ENCODE results near the gene CNIH1. TPM values are rescaled to one million over a fixed set of nuclear protein-coding genes. Genes with fewer than 3 reads are reported as not detected.
A peak's percentile ranks its signal among the peaks of the same experiment; 100 is the strongest.
"Not testable (repeated sequence)": the region's sequence is repeated elsewhere in the genome, so short reads cannot be mapped to it uniquely, and the experiment has no call there.

CNIH1 gene
- total and polyA plus RNA-seq, 12 donors = 24.5 to 328 (median 105) TPM

DNA sequence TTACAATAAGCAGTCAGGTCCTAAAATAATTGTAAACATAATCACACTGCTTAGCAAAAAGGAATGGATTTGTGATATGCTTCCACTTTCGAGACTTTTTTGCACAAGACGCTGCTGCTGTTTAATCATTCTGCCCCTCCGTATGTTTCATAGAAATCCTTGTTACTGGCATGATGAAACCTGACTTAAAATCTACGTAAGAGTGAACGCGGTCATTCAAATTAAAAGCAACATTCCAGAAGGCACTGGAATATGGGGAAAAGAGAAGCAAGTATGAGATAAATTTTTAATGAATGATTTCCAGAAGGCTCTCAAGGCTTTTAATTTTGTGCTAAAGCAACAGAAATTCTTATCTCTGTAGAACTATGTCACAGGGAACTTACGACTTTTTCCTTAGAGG, 1.1 kb downstream of the CNIH1 start:
- 51 to 63% (median 61%) methylated on average over 7 of the region's 7 CpGs for WGBS, 4 donors
- Histone ChIP-seq H3K27ac (peak overlapping the region in 3 of 5 donors; percentile 93 to 99 (median 94)), H3K36me3 (replicated peaks in 1 of 2) (no peaks in the 10 kb centered on the region), H3K9me3 (replicated peaks in 1 of 3) (no peaks in the 10 kb centered on the region), H3K27me3 (no peaks in the 10 kb centered on the region), H3K4me1 (replicated peaks in 1 of 2) (peaks cover 13 to 30% of the 10 kb centered on the region in 2 donors), H3K4me3 (peak overlapping the region in 2 of 4 donors; percentile 46 to 87)
- no peak for DNase-seq
- no peak for TF ChIP-seq CTCF (IDR thresholded peaks at IDR 0.05)
- no peak for TF ChIP-seq POLR2A (IDR thresholded peaks at IDR 0.05)
- intact Hi-C loops (cut with DNase I) = no loop called here

- DNase-seq = no peak
- Histone ChIP-seq H3K27ac (no peak overlapping the region), H3K9me3 (replicated peaks in 1 of 3) (no peaks in the 10 kb centered on the region), H3K4me1 (replicated peaks in 1 of 2) (peaks cover 13 to 38% of the 10 kb centered on the region in 2 donors), H3K36me3 (replicated peaks in 1 of 2) (no peaks in the 10 kb centered on the region), H3K27me3 (no peaks in the 10 kb centered on the region), H3K4me3 (no peak overlapping the region)
- intact Hi-C loops (cut with DNase I) = no loop called here
- no peak for TF ChIP-seq CTCF (IDR thresholded peaks at IDR 0.05)
- TF ChIP-seq POLR2A (IDR thresholded peaks at IDR 0.05) = no peak
- WGBS, 4 donors = 87 to 96% (median 92%) methylated on average over 4 of the region's 4 CpGs
Observed at GRCh38 chr14:54438703-54439102, 2.5 kb downstream of the CNIH1 start.

DNA sequence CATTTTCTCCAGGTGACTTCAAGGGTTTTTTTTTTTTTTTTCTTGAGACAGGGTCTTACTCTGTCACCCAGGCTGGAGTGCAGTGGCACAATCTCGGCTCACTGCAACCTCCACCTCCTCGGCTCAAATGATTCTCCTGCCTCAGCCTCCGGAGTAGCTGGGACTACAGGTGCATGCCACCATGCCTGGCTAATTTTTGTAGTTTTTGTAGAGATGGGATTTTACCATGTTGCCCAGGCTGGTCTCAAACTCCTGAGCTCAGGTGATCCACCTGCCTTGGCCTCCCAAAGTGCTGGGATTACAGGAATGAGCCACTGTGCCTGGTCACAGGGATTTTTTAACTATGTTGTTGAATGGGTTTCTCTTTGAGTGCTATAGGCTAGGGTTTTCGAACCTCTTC, 3.2 kb downstream of the CNIH1 start:
- peaks cover 13 to 45% of the 10 kb centered on the region in 2 donors for H3K4me1 ChIP-seq (replicated peaks in 1 of 2)
- DNase-seq; H3K4me3 ChIP-seq; H3K27ac ChIP-seq; intact Hi-C loops (cut with DNase I); H3K27me3 ChIP-seq; H3K36me3 ChIP-seq (replicated peaks in 1 of 2); H3K9me3 ChIP-seq (replicated peaks in 1 of 3): not testable (repeated sequence)
- 93 to 99% (median 97%) methylated on average over 4 of the region's 4 CpGs for WGBS, 4 donors

GRCh38 chr14:54435500-54435981, 5.6 kb downstream of the CNIH1 start:
- Histone ChIP-seq H3K4me3 (peak overlapping the region in 1 of 4 donors; percentile 5), H3K9me3 (replicated peaks in 1 of 3) (no peaks in the 10 kb centered on the region), H3K4me1 (replicated peaks in 1 of 2) (peaks cover 9 to 40% of the 10 kb centered on the region in 2 donors), H3K27ac (peak overlapping the region in 2 of 5 donors; percentile 1 to 56), H3K27me3 (no peaks in the 10 kb centered on the region), H3K36me3 (replicated peaks in 1 of 2) (peaks cover 0 to 7% of the 10 kb centered on the region in 2 donors)
- intact Hi-C loops (cut with DNase I) = no loop called here
- WGBS, 4 donors = 73 to 80% (median 75%) methylated on average over 4 of the region's 4 CpGs
- TF ChIP-seq POLR2A (IDR thresholded peaks at IDR 0.05) (no peak), CTCF (IDR thresholded peaks at IDR 0.05) (no peak)
- DNase-seq = peak in 1 of 7 donors; percentile 6

GRCh38 chr14:54428527-54428926, 12.6 kb downstream of the CNIH1 start:
- peaks cover 0 to 50% of the 10 kb centered on the region in 2 donors for H3K36me3 ChIP-seq (replicated peaks in 1 of 2)
- intact Hi-C loops (cut with DNase I) = no loop called here
- 88 to 96% (median 94%) methylated on average over 2 of the region's 2 CpGs for WGBS, 4 donors

More at GRCh38 chr14:54428527-54428926, 12.6 kb downstream of the CNIH1 start:
- no peak for DNase-seq
- no peak overlapping the region for H3K27ac ChIP-seq
- no peak overlapping the region for H3K4me3 ChIP-seq
- TF ChIP-seq POLR2A (IDR thresholded peaks at IDR 0.05) = no peak
- no peak for TF ChIP-seq CTCF (IDR thresholded peaks at IDR 0.05)
- peaks cover 0 to 7% of the 10 kb centered on the region in 2 donors for H3K4me1 ChIP-seq (replicated peaks in 1 of 2)
- no peaks in the 10 kb centered on the region for H3K9me3 ChIP-seq (replicated peaks in 1 of 3)
- no peaks in the 10 kb centered on the region for H3K27me3 ChIP-seq
